GM18511 (cell line): Measurements from ENCODE around the gene MTHFD1L.

Source experiments
- ATAC-seq: cut with Tn5 transposase; IDR thresholded peaks from one replicate; pipeline ENCODE4 v1.9.1; 2021; ENCODE audit warnings: mild to moderate bottlenecking, moderate library complexity; ENCODE audit not compliant: unreplicated experiment

The MTHFD1L gene

GRCh38 chr6:150981669-150982068, 116.2 kb downstream of the MTHFD1L start:
- ATAC-seq = no peak

DNA sequence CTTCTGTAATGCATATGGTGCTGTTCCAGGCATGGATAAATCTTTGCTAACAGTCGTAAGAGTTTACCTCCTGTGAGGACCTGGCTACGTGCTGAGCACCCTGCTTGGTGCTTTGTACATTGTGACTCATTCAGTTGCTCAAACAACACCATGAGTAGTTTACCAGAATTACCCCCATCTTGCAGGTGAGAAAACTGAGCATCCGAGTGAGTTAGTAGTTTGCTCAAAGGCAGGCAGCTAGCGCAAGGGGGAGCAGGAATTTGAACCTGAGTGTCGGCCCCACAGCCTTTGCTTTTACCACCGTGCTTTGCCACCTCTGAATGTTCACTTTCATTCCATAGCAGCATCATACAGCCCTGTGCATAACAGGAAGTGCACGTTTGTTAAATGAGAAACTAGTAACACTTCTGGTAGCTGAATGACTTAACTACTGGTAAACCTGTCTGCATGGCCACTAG, 121.9 kb downstream of the MTHFD1L start:
- ATAC-seq = peak; percentile 92

- no peak for ATAC-seq
Measured at GRCh38 chr6:150987855-150988464, 122.5 kb downstream of the MTHFD1L start.

GRCh38 chr6:150991487-150991886, 126.0 kb downstream of the MTHFD1L start:
- ATAC-seq = no peak

DNA sequence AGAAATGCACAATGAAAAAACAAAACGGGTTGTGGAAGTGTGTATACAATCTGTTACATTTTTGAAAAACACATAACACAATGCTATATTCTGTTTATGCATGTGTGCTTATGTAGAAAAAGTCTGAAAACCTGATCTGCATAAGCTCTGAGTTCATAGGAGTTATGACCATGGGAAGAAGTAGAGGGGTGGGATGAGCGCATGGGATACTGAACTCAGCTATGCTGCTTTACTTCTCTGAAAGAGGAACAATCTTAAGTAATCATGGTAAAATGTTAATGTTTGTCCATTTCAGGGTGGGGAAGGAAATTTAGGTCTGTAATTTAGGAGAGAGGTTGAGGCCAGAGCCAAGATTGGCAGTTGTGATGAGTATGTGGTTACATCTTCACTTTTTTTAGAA, 126.8 kb downstream of the MTHFD1L start:
- no peak for ATAC-seq

DNA sequence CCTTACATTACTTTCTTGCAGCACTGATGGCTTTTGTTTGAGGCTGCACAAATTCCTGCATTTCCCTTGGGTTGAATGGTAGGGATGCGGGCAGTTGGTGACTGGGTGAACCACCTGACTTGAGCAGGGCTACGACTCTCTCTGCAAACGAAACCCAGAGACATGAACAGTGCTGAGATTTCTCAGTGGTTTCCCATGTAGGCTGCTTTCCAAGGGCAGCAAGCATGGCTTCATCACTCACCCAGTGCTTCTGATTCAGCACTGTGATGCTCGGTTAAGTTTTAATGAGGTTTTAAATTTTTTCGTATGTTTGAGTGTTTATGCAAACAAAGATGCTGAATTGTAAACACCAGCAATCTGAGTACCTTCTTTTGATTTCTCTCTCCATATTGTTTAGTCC, 127.2 kb downstream of the MTHFD1L start:
- no peak for ATAC-seq

DNA sequence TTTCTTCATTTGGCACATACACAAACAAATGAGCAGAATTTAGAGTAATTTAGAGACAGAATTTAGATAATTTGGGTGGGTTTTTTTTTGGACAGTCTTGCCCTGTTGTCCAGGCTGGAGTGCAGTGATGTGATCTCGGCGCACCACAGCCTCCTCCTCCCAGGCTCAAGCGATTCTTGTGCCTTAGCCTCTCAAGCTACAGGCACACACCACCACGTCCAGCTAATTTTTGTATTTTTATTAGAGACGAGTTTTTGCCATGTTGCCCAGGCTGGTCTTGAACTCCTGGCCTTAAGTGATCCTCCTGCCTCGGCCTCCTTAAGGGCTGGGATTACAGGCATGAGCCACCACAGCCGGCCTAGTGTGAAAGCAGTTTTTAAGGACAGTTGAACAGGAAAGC, 127.8 kb downstream of the MTHFD1L start:
- no peak for ATAC-seq

- no peak for ATAC-seq
Measured at GRCh38 chr6:150994026-150994425, 128.5 kb downstream of the MTHFD1L start.

DNA sequence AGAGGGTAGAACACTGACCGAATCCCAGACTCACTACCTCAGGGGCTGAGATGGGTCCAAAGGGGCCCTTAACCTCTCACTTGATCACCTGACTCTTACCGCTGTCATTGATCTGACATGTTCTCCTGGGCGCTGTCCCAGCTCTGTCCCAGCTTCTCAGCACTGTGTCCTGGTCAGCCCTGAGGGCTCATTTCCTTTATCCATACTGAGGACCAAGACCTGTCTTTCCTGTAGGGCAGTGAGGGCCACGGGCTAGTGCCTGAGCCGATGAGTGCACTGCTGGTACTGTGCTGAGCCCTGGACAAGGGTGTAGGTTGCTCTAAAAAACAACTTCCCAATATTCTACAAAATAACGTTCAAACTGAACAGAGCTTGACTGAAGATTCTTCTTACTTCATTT, 131.5 kb downstream of the MTHFD1L start:
- ATAC-seq = no peak

DNA sequence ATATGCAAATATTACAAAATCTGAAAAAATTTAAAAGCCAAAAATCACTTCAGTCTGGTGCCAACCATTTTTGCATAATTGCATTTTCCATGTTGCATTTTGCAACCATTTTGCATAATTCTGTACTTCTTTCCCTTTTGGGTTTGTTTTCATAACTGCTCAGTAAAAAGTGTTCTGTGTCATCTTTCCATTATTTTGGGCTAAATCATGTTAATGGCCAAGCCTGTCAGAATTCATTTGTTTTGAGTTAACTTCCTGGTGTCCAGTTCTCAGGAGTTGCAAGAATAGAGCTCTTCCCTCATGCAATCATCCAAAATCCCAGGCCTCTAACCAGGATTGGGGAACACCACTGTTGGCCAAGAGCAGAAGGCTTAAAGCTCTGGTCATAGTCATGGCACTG, 133.6 kb downstream of the MTHFD1L start:
- ATAC-seq = no peak

DNA sequence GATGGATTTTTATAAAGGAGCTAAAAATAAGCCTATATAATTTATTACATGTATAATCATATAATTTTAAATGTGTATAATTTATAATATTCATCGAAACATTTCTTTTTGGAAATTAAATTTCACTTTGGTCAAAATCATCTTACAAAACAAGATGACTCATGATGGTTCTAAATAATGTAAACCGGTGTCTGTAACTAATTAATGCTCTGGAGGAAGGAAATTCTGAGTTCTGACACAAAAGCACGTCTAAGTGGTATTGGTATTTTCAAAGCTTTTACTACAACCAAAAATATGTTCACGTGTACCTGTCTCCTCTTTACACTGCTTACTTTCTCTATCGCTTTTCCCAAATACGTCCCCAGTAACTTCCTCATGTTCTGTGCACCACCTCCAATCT, 134.1 kb downstream of the MTHFD1L start:
- ATAC-seq = no peak

DNA sequence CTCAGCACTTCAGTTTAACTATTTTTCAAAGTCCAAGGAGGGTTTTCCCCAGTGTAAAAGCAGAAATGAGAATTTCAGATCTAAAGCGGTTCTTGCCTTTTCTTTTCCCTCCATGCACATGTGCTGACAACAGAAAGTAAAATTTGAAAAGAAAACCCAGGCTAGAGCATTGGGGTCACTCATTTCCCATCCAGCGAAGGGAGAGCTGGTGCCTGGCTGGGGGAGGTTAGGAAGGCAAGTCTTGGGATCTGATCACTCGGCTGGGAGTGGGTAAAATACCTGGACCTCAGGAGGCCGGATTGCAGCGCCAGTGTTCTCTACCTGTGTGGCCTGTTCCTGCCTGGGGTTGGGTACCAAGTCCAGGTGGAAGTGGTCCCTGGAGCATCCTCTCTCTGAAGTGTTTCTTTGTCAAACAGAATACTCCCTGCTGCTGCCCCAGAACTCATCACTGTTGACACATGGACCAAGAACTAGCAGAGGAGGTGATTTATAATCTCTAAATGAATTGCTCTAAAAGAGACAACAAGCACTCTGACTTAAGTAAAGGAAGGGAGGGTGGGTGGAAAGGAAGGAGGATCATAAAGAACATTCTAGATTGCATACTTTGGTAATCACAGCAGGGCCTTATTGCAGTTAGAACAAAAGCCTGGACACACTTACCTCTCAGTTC, 136.0 kb downstream of the MTHFD1L start:
- peak; percentile 93 for ATAC-seq

- no peak for ATAC-seq
Measured at GRCh38 chr6:151002057-151002450, 136.6 kb downstream of the MTHFD1L start.

DNA sequence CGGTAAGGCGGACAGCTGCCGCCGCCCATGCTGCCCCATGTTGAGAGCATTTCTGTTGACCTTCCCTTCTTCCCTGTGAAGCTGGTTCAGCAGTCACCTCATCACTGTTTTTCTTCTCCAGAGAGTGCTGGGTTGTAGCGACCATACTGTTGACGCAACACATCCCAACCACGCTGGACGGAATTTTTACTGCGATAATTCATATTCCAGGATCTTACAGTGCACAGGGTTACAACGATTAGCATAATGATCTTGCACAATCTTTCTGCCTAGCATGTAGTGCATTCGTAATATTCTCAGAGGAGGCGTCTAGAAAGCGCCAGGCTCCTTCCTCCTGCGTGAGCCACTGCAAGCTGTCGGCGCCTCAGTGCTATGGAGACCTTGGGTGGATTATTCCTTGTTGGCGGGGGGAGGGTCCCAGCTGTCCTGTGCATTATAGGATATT, 137.0 kb downstream of the MTHFD1L start:
- ATAC-seq = no peak

- no peak for ATAC-seq
Measured at GRCh38 chr6:151004383-151005024, 139.0 kb downstream of the MTHFD1L start.

DNA sequence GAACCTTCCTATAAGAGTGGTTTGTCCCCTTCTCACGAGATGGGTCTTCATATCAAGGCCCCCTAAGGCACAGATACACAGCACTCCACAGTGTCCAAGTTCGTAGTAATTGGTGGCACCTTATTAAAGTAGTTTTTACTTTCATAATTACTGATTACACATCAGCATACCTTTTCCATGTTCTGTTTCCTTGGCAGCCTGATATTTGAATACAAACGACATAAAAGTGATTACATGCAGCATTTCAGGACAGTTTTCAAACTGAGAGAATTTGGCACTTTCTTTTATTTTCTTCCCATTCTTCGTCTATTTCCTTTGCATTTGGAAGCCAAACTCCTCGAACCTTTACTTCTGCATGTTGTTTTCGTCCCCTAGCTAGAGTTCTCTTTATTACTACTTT, 139.7 kb downstream of the MTHFD1L start:
- no peak for ATAC-seq

- no peak for ATAC-seq
Measured at GRCh38 chr6:151005896-151006632, 140.6 kb downstream of the MTHFD1L start.

DNA sequence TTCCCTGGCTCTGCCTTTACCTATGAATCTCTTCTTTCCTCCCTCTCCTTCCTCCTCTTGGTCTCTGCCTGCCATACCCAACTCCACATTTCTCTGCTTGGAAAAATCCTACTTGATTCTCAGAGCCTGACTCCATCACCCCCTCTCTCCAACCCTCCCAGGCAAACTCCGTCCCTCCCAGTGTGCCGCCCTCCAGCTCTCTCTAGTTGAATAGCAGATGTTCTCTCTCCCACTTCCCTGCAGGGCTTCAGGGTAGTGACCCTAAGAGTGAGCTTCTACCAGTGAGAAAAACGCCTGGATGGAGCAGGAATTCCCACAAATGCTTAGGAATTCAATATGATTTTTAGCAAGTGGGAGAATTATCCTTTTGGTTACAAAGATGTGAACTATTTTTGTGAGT, 141.6 kb downstream of the MTHFD1L start:
- ATAC-seq = no peak

- ATAC-seq = no peak
Measured at GRCh38 chr6:151007922-151008321, 142.4 kb downstream of the MTHFD1L start.

GRCh38 chr6:151008425-151008824, 142.9 kb downstream of the MTHFD1L start:
- ATAC-seq = no peak

DNA sequence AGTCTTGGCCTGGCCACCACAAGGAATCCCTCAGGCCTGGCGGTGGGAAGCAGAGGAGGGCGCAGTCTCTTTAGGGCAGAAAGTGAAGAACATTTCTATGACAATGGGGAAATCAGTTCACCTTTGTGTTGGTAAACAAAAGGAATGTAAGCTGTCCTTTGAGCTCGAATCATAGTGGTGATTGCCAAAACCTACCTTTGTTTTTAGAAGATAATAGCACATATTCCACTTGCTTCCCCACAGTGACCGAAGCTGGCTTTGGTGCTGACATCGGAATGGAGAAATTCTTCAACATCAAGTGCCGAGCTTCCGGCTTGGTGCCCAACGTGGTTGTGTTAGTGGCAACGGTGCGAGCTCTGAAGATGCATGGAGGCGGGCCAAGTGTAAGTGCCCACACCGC, 144.1 kb downstream of the MTHFD1L start:
- ATAC-seq = no peak

DNA sequence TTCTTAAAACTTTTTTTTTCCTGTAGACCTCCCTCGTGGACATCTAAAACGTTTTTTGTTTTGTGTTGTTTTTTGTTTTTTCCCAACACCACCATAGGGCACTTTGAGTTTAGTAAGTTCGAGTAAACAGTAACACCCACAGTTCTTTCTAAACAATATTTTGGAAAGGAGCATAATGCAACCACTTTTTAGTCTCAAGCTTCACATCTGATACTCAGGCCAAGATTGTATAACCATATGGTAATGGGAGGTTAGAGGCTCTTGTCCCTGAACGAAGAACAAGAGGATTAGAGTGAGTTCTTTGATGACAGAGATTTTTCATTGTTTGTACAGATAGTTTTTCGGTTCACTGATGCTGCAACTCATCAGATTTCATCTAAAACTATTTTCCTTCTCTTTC, 144.6 kb downstream of the MTHFD1L start:
- ATAC-seq = no peak
